Fibroblast of skin of abdomen (primary cell): Measurements from ENCODE around the gene PRMT6.

ENCODE experiments used
- DNase-seq: peaks from one replicate; pipeline ENCODE4 v3.0.0-alpha.2; 2013

The PRMT6 gene

DNA sequence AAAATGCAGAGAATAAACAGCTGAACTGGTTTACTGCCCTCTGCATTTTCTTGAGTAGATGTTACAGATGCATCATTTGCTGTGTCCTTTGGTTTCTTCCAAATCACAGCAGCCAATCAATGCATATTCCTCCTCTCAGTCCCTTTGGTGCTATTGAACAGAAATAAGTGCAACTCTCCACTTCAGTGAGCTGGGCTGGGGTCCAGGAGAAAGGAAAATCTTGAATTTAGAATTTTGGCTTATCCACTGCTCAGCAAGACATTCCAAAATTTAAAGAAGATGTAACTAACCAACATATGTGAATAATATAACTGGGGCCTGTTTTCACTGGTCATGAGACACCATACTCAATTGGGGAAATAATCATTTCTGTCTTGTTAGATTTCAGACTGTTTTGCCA lies 39.2 kb downstream of the PRMT6 start:
- DNase-seq = no peak

DNA sequence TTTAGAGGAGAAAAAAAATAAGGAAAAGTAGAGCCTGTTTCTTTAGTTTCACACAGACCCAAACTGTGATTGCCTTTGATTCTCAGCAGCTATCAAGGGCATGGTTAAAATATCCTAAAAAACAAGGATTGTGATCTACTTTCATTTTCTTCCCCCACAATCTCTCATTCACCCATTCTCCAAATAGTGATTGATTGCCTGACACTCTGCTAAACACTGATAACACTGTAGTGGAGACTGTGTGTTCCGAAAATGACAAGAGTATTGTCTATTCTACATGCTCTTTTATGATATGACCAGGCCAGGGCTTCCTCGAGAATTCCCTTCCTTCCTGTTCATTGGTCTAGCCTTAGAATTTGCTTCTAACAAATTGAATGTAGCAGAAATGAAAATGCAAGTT lies 40.2 kb downstream of the PRMT6 start:
- no peak for DNase-seq

DNA sequence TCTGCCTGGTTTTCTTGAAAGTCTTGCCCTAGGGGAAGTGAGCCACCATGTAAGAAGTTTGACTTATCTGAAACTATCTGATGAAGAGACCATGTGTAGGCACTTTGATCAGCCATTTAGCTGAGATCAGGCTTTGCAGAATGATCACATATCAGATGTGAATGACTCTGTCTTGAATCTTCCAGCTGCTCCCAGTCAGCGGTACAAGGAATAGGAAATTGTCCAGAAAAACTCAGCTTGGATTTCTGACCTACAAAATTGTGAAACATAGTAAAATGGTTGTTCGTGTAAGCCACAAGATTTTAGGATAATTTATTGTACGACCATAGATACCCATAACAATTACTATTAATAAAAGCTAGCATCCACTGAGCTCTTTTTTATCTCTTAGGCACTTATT lies 42.5 kb downstream of the PRMT6 start:
- no peak for DNase-seq

DNA sequence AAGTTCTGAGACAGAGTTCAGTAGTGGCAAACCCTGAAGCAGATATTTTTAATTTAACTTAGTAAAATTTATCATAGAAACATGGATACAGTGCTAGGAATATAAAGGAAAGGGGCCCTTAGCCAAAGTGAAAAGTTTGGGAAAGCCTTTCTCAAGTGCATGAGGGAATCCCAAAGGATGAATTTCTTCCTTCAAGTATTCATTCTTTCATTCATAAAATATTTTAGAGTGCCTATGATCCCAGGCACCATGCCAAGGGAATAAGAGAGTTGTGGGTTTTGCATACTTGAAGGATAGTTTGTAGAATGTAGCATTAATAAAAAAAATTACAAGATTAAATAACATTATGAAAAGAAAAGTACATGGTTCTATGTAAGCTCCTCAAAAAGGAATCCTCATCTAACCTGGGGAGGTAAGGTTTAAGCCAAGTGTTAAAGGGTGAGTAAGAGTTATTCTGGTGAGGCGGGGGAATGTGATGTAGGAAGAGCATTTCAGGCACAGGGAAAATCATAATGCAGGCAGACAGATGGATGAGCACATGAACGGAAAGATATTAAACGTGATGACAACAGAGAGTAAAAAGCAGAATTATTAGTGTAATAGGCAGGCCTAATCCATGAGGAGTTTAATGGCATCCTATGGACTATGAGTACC lies 44.0 kb downstream of the PRMT6 start:
- peak; percentile 71 for DNase-seq

DNA sequence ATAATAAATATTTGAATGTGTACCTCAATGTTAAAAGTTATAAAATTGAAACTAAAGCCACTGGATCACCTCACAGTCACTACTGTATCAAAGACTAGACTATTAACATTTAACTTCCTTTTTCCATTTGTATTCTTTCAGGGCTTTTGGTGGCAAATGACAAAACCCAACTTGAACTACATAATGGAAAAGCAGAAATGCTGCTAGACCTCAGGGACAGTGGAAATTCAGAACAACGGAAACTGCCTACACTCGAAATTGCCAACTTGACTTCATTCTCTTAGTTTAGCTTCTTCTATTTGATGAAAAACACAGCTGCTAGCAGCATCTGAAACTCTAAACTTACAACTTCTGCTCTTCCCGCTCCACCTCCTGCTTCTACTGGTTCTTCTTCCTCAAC lies 49.4 kb downstream of the PRMT6 start:
- no peak for DNase-seq
